Measurements from ENCODE around the gene KRTAP9-7.

KRTAP9-7 gene

DNA sequence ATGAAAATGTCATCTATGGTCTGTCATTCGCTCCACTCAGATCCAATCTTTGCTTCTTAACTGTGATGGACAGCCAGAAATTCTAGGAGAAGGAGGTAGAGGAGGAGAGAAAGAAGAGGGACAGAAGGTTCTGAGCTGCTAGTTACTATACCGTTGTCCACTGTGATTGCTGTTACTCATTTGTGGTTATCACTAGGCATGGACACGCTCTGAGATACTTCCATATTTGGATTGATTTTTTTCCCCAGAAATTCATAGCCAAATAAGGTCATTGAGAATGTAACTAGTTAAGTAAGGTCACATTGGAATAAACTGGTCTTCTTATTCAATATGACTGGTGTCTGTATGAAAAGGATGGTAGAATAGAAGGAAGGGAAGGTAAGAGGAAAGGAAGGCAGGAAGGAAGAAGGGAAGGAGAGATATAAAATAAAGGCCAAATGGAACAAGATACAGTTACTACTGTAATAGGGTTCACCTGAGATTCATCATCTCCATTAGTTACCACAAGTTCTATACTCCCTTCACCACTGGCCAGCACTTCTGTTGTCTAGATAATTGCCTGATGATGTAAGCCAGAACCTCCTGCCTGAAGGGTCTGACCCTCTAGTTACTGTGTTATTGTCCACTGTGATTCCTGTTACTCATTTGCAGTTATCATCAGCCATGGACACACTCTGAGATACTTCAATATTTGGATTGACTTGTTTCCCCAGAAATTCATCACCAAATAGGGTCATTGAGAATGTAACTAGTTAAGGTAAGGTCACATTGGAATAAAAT is 2.9 kb downstream of the KRTAP9-7 start:
- Histone ChIP-seq H3K36me3 (no peaks in the 10 kb centered on the region), H3K9me3 (no peaks in the 10 kb centered on the region), H3K4me1 (no peaks in the 10 kb centered on the region), H3K4me3 (no peak overlapping the region), H3K27me3 (peaks cover 0 to 3% of the 10 kb centered on the region in 2 donors), H3K27ac (no peak overlapping the region)
- DNase-seq: no peak
- intact Hi-C loops (cut with DNase I; ENCODE audit: low total_unique reads): no loop called here
- TF ChIP-seq, protein P1, sequence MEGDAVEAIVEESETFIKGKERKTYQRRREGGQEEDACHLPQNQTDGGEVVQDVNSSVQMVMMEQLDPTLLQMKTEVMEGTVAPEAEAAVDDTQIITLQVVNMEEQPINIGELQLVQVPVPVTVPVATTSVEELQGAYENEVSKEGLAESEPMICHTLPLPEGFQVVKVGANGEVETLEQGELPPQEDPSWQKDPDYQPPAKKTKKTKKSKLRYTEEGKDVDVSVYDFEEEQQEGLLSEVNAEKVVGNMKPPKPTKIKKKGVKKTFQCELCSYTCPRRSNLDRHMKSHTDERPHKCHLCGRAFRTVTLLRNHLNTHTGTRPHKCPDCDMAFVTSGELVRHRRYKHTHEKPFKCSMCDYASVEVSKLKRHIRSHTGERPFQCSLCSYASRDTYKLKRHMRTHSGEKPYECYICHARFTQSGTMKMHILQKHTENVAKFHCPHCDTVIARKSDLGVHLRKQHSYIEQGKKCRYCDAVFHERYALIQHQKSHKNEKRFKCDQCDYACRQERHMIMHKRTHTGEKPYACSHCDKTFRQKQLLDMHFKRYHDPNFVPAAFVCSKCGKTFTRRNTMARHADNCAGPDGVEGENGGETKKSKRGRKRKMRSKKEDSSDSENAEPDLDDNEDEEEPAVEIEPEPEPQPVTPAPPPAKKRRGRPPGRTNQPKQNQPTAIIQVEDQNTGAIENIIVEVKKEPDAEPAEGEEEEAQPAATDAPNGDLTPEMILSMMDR (IDR thresholded peaks at IDR 0.05): no peak

- TF ChIP-seq, protein P1 (IDR thresholded peaks at IDR 0.05): no peak
- Histone ChIP-seq H3K4me3 (no peak overlapping the region), H3K4me1 (no peaks in the 10 kb centered on the region), H3K36me3 (no peaks in the 10 kb centered on the region), H3K27me3 (peaks cover 0 to 3% of the 10 kb centered on the region in 2 donors), H3K27ac (no peak overlapping the region), H3K9me3 (no peaks in the 10 kb centered on the region)
- no peak for DNase-seq
- intact Hi-C loops (cut with DNase I; ENCODE audit: low total_unique reads): no loop called here
These were observed 8.5 kb downstream of the KRTAP9-7 start for GRCh38 chr17:41284043-41284442.

GRCh38 chr17:41284546-41284945 is 9.0 kb downstream of the KRTAP9-7 start:
- Histone ChIP-seq H3K36me3 (no peaks in the 10 kb centered on the region), H3K27ac (no peak overlapping the region), H3K4me1 (no peaks in the 10 kb centered on the region), H3K4me3 (no peak overlapping the region), H3K27me3 (peaks cover 0 to 3% of the 10 kb centered on the region in 2 donors), H3K9me3 (no peaks in the 10 kb centered on the region)
- DNase-seq: no peak
- TF ChIP-seq, protein P1 (IDR thresholded peaks at IDR 0.05): no peak
- intact Hi-C loops (cut with DNase I; ENCODE audit: low total_unique reads): no loop called here

DNA sequence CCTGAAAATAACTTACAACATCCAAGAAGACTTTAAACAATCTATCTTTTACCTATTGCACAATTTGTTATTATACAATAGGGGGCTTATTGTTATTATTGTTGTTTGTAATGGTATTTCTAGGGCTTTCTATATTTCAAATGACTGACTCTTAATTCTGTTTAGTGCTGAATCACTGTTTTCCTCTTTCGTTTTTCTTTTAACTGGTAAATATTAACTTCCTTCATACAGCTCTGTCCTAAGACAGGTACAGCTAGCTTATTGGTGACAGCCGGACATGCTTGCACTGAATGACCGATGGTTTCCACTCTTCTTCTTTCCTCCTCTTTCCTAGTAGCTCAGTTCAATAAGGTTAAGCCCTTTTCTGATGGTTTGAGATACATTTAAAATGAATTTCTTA is 11.6 kb downstream of the KRTAP9-7 start:
- Histone ChIP-seq H3K36me3 (no peaks in the 10 kb centered on the region), H3K9me3 (no peaks in the 10 kb centered on the region), H3K27me3 (no peaks in the 10 kb centered on the region), H3K27ac (no peak overlapping the region), H3K4me3 (no peak overlapping the region), H3K4me1 (no peaks in the 10 kb centered on the region)
- DNase-seq: no peak
- TF ChIP-seq, protein P1 (IDR thresholded peaks at IDR 0.05): no peak
- intact Hi-C loops (cut with DNase I; ENCODE audit: low total_unique reads): no loop called here

DNA sequence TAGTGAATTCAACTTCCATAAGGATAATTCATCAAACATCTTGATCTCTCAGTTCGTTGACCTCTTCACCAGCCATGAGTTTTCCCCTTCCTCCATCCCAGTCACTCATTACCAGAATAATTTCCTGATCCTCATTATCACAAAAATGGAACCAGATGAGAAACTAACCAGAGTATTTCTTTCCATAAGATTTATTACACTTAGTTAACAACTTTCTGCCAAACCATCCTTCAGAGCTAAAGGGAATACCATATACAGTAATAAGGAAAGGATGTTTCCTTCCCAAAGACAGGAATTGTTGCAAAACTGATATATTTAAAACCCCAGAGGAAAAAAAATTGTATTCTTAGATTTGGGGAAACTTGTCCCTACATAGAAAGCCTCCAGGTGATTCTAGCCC is 18.5 kb downstream of the KRTAP9-7 start:
- no peaks in the 10 kb centered on the region for H3K36me3 ChIP-seq
- H3K4me1 ChIP-seq: no peaks in the 10 kb centered on the region
- no peak overlapping the region for H3K27ac ChIP-seq
- TF ChIP-seq, protein P1 (IDR thresholded peaks at IDR 0.05): no peak
- DNase-seq: no peak
- intact Hi-C loops (cut with DNase I; ENCODE audit: low total_unique reads): no loop called here
- H3K27me3 ChIP-seq: peaks cover 0 to 4% of the 10 kb centered on the region in 2 donors
- no peaks in the 10 kb centered on the region for H3K9me3 ChIP-seq
- H3K4me3 ChIP-seq: no peak overlapping the region

Data from tibial artery (tissue), 4 donors.